Activated CD8-positive, alpha-beta memory T cell treated with anti-CD3 and anti-CD28 coated beads for 24 hours (primary cell): Measurements from ENCODE around the gene MPPED1.

ENCODE experiments used
- DNase-seq: peaks from one replicate; pipeline ENCODE4 v3.0.0-alpha.2; 2020

Gene MPPED1

GRCh38 chr22:43449831-43450225, 38.0 kb downstream of the MPPED1 start:
- DNase-seq = no peak

GRCh38 chr22:43451371-43452050, 39.7 kb downstream of the MPPED1 start:
- DNase-seq = no peak

GRCh38 chr22:43455846-43456245, 44.0 kb downstream of the MPPED1 start:
- no peak for DNase-seq

GRCh38 chr22:43457002-43457401, 45.2 kb downstream of the MPPED1 start:
- no peak for DNase-seq

- no peak for DNase-seq
Measured at GRCh38 chr22:43462701-43463100, 50.9 kb downstream of the MPPED1 start.

GRCh38 chr22:43464809-43465208, 53.0 kb downstream of the MPPED1 start:
- no peak for DNase-seq

GRCh38 chr22:43465291-43466015, 53.6 kb downstream of the MPPED1 start:
- DNase-seq = no peak

GRCh38 chr22:43466710-43467109, 54.9 kb downstream of the MPPED1 start:
- no peak for DNase-seq

GRCh38 chr22:43467216-43467940, 55.6 kb downstream of the MPPED1 start:
- no peak for DNase-seq

- no peak for DNase-seq
Measured at GRCh38 chr22:43470253-43470652, 58.4 kb downstream of the MPPED1 start.

GRCh38 chr22:43470941-43471585, 59.2 kb downstream of the MPPED1 start:
- no peak for DNase-seq

GRCh38 chr22:43471606-43472135, 59.9 kb downstream of the MPPED1 start:
- DNase-seq = no peak

GRCh38 chr22:43473031-43473430, 61.2 kb downstream of the MPPED1 start:
- no peak for DNase-seq

GRCh38 chr22:43473441-43473840, 61.6 kb downstream of the MPPED1 start:
- DNase-seq = no peak

- DNase-seq = no peak
Measured at GRCh38 chr22:43474161-43475101, 62.6 kb downstream of the MPPED1 start.

GRCh38 chr22:43475549-43476076, 63.8 kb downstream of the MPPED1 start:
- DNase-seq = no peak

GRCh38 chr22:43476341-43476740, 64.5 kb downstream of the MPPED1 start:
- DNase-seq = no peak

- DNase-seq = no peak
Measured at GRCh38 chr22:43476751-43477725, 65.2 kb downstream of the MPPED1 start.

- no peak for DNase-seq
Measured at GRCh38 chr22:43477966-43478365, 66.2 kb downstream of the MPPED1 start.

- no peak for DNase-seq
Measured at GRCh38 chr22:43478621-43479300, 66.9 kb downstream of the MPPED1 start.
